MG63 (cell line): Measurements from ENCODE around the gene MUC5B. TPM values are rescaled to one million over a fixed set of nuclear protein-coding genes. Genes with fewer than 3 reads are reported as not detected.

Experiments used
- DNase-seq: peaks from one replicate; pipeline ENCODE4 v3.0.0-alpha.2; 2020
- H3K27me3 ChIP-seq: fragments of 250-450 bp; sonication (Bioruptor Pico); 2 replicates; pipeline ENCODE4 v1.5.1; 2020; ENCODE audit warnings: mild to moderate bottlenecking, moderate library complexity
- H3K36me3 ChIP-seq: fragments of 250-450 bp; sonication (Bioruptor Pico); 2 replicates; pipeline ENCODE4 v1.5.1; 2020; ENCODE audit warnings: mild to moderate bottlenecking, moderate library complexity
- H3K4me3 ChIP-seq: fragments of 250-450 bp; sonication (Bioruptor Pico); 2 replicates; pipeline ENCODE4 v1.5.1; 2020; ENCODE audit warnings: mild to moderate bottlenecking, moderate library complexity
- H3K9me3 ChIP-seq: fragments of 250-450 bp; sonication (Bioruptor Pico); 2 replicates; pipeline ENCODE4 v1.5.1; 2020; ENCODE audit warnings: mild to moderate bottlenecking, moderate library complexity
- total RNA-seq: library from RNA; depleted of rRNA; stranded (reverse); fragments of >200 nt; shearing (Covaris generic); gene quantifications from 2 replicates; pipeline ENCODE4 v1.2.3, GENCODE V29; 2014; ENCODE audit warnings: low replicate concordance; rRNA removed

MUC5B gene
- total RNA-seq, 1 experiment from 2014 or later, result not detected

- peaks cover 2% of the 10 kb centered on the region; the same call in 1 of the 2 replicates for H3K36me3 ChIP-seq
- H3K4me3 ChIP-seq, result peak within 1 kb of the TSS; percentile 67
- peaks cover 9% of the 10 kb centered on the region for H3K9me3 ChIP-seq
- no peaks in the 10 kb centered on the region for H3K27me3 ChIP-seq
- peak; percentile 93 for DNase-seq
These were observed 86.8 kb downstream of the MUC5B start, which contains the start of gene TOLLIP for GRCh38 chr11:1309498-1310317. TSS of gene TOLLIP (minus strand) at chr11:1309632. CDS start at chr11:1309498, 134 bp downstream.

- no peak for DNase-seq
- Histone ChIP-seq H3K4me3 (peak overlapping the region; percentile 67), H3K36me3 (peaks cover 2% of the 10 kb centered on the region; the same call in 1 of the 2 replicates), H3K9me3 (peaks cover 9% of the 10 kb centered on the region), H3K27me3 (no peaks in the 10 kb centered on the region)
These were observed 87.4 kb downstream of the MUC5B start for GRCh38 chr11:1310318-1310687.

GRCh38 chr11:1310772-1311468 is 88.1 kb downstream of the MUC5B start:
- DNase-seq, result no peak
- peak overlapping the region; percentile 67 for H3K4me3 ChIP-seq

More at GRCh38 chr11:1310772-1311468, 88.1 kb downstream of the MUC5B start:
- H3K36me3 ChIP-seq, result peaks cover 2% of the 10 kb centered on the region; the same call in 1 of the 2 replicates
- H3K27me3 ChIP-seq, result no peaks in the 10 kb centered on the region
- peaks cover 9% of the 10 kb centered on the region for H3K9me3 ChIP-seq

Other genes with a start within 250 kb of the MUC5B start
- gene MUC6, start 186.3 kb upstream of the MUC5B start, total RNA-seq, result not detected in 2 replicates
- gene MUC2, start 148.2 kb upstream of the MUC5B start, total RNA-seq, result not detected in 2 replicates
- not detected in 2 replicates for gene MUC5AC, start 65.1 kb upstream of the MUC5B start, total RNA-seq
- gene TOLLIP, start 86.6 kb downstream of the MUC5B start, total RNA-seq, result 20.6 and 27.3 TPM in 2 replicates
- gene BRSK2, start 166.9 kb downstream of the MUC5B start, total RNA-seq, result 4.7 and 6.9 TPM in 2 replicates